Stimulated activated CD8-positive, alpha-beta memory T cell treated with anti-CD3 and anti-CD28 coated beads, Interleukin-15, amount 100 ng/mL, for 48 hours (primary cell): ENCODE results near the gene SH3BP5L.
"Not testable (repeated sequence)": the region's sequence is repeated elsewhere in the genome, so short reads cannot be mapped to it uniquely, and the experiment has no call there.

Experiments used
- DNase-seq, 2 donors: peaks; one replicate each; pipeline ENCODE4 v3.0.0-alpha.2; 2020; ENCODE audit warnings: low read depth in 2 of 2

SH3BP5L gene

DNA sequence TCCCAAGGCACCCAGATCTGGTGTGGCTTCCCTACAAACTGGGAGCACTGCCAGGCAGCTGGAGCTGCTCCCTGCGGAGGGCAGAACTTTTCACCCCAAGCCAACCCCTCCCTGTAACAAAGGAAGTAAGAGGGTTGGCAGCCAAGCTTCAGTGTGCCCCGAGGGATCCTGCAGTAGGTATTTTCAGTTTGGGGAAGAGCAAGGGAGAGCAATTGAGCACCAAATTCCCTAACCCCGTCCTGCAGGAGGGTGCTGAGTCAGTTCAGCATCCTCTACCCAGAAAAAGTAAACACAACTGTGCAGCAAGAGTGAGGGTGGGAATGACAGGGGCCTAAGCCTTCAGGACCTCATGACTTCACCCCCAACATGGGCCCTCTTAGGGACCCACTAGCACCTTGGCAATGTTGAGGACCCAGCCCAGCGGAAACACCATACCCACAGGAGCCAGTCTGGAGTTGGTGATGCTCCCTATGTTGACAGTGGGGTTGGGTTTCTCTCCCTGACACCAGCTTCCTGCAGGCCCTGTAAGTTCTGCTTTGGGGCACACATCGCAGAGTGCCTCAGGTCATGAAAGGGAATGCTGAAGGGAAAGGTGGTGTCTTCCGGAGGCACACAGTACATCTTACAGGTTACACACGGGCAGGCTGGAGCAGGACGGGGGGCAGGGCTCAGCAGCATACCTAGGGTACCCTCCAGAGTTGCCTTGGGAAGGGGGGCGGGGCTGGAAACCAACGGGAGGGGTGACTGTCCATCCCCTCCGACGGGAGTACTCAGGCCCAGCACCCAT, 14.8 kb downstream of the SH3BP5L start:
- no peak for DNase-seq

DNA sequence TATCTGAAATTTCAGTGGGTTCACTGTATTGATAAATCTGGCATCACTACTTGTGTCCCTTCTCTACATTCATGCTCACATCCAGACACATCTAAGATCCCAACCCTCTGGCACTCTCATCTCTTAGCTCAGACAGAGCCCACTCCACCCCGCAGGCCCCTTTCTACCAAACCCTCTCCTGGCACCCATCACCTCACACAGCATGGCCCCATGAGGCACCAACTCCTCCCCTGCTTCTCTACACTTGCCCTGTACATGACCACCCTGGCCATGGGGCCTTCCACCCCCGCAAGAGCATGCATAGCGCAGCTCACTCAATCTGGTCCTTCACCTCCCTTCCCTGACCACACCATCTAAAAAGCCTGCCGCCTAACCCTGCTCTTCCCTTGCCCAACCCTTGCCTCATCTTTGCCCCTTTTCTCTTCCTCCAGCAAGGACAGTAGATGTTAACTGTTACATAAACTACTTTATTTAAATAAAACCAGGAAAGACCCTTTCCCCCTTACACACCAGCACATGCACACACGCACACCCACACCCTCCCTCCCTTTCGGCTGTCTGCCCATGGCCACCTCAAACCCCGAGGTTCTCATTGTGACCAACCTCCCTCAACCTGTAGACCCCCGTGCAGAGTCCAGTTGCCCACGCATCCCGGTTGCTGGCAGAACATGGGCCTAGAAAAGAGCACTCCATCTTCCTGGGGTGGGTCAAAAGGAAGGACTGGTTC, 15.6 kb downstream of the SH3BP5L start:
- no peak for DNase-seq

DNA sequence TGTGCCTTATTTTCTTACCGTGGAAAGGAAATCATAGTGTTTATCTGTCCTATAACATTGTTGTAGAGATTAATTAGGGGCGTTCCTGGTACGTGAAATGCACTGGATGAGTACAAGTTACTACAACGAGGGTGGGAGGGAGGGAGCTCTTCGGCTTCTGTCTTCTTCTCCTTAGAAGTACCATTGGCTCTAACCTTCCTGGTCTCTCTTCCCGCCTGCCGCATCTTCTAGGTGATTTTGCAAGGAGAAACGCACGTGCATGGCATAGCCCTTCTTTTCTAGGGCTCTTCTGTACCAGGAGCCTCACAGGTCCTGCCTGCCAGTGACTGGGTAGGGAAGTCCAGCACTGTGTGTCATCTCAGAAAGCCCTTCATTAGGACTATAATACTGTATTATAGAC, 16.8 kb downstream of the SH3BP5L start:
- DNase-seq = no peak

DNA sequence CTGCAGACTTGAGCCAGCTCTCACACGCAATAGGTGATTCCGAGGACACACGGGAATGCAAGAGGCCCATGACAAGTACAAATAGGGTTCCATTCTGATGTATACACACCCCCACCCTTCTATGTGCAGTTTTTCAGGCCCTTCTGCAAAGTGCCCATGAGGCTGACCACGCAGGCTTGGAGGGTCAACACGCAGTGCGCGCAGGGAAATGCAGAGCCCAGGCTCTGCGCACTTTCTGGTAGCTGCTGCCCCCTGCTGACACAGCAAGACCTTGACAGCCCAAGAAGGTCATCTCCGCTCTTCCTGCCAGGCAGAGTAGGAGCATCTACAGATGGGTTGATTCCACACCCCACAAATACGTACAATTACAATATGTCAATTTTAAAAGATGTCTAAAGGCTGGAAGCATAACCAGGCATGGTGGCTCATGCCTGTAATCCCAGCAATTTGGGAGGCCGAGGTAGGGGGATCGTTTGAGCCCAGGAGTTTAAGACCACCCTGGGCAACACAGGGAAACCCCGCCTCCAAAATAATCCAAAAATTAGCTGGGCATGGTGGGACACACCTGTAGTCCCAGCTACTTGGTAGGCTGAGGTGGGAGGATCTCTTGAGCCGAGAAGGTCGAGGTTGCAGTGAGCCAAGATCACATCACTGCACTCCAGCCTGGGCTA, 18.5 kb downstream of the SH3BP5L start:
- peak; percentile 13 to 30 for DNase-seq

DNA sequence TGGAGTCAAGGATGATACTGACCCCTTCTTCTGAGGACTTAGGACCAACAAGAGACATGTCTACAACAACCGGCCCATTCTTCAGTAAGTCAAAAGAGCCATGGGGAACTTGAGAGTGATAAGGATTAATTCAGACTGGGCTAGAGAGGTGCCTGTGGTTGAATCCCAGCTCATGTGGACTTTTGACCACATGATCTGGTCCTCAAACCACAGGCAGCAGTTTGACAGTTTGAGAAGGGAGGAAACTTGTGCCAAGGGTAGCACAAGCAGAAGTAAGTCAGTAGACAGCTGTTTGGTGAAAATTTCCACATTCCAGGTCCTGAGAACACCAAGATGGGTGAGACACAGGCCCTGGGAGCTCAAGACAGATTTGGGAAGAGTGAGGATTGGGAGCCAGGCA, 19.8 kb downstream of the SH3BP5L start:
- DNase-seq = no peak

DNA sequence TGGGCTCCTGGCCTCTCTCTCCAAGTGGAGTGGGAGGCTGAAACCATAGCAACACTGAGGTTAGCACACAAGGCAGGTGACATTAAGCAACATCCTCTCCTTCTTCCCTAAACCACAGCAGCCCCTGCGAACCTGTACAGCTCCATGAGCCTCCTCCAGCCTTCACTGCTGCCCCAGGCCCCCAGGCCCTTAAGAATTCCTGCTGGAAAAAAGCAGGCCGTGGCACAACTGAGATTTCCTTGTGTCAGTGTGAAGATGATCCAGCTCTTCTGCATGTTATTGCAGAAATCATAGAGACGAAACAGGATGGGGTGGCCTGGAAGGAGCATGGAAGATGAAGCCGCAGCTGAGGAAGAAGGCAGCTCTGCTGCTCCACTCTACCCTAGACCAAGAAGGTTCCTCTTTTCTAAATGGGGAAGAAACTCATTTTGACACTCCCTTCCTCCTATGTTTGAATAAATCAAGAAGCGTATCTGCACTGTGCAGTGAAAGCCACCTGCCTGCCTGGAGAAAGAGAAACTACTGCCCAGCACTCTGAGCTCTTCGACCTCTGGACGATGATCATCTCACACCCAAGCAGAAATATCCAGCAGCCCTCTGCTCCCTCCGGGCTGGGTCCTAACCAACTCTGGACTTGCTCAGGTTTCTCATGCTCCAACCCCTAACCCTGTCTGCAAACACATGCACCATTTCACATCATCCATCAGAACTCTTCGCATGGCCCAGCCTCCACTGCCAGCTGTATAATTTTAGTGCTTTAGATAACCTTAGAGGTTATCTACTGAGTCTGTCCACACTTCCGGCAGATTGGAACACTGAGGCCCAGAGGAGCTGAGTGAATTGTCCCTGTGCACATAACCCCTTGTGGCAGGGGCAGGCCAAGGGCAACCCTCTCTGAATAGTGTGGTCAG, 20.7 kb downstream of the SH3BP5L start:
- no peak for DNase-seq

DNA sequence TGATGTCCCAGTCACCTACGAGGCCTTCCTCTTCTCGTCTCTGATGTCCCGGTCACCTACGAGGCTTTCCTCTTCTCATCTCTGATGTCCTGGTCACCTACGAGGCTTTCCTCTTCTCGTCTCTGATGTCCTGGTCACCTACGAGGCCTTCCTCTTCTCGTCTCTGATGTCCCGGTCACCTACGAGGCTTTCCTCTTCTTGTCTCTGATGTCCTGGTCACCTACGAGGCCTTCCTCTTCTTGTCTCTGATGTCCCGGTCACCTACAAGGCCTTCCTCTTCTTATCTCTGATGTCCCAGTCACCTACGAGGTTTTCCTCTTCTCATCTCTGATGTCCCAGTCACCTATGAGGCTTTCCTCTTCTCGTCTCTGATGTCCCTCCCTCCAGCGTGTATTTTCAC, 22.2 kb downstream of the SH3BP5L start:
- not testable (repeated sequence) for DNase-seq

DNA sequence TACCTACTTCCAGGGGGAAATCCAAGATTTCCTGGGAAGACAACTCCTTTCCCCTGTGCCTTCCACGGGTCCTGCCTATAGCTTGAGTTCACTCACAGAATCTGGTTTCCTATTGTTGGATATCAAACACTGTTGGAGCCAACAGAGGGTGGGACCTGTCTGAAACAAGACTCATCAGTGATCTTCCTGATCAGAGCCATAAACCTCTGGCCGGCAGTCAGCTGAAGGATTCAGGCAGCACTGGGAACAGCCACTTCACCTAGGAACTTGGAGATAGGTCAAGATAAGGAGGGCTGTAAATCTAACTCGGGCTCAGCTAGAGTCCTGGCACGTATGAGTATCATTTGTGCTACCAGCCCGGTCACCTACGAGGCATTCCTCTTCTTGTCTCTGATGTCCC, 23.3 kb downstream of the SH3BP5L start:
- DNase-seq = no peak

DNA sequence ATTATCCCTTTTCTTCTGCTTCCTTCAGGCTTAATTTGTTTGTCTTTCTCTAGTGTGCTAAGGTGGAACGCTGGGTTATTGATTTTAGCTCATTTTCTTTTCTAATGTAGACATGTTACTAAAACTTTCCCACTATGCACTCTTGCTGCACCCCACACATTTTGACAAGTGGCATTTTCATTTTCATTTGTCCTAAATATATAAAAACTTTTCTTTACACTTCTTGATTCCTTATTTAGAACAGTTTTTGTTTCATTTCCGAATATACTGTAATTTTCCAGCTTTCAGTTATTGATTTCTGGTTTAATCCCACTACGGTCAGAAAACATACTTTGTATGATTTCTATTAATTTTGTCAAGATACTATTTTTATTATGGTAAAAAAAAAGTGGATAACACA, 25.3 kb downstream of the SH3BP5L start:
- DNase-seq = no peak

DNA sequence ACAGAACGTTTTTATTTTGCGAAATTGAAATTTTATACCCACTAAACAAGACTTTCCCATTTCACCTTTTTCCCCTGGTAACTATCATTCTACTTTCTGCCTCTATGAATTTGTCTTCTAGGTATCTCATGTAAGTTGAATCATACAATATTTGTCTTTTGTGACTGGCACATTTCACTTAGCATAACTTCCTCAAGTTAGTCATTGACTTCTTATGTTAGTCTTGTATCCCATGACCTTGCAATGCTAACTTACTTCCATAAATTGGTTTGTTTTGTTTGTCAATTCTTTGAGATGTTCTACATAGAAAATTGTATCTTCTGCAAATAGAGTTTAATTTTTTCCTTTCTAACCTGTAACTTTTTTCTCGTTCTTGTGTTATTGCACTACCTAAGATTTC, 26.9 kb downstream of the SH3BP5L start:
- DNase-seq = no peak

DNA sequence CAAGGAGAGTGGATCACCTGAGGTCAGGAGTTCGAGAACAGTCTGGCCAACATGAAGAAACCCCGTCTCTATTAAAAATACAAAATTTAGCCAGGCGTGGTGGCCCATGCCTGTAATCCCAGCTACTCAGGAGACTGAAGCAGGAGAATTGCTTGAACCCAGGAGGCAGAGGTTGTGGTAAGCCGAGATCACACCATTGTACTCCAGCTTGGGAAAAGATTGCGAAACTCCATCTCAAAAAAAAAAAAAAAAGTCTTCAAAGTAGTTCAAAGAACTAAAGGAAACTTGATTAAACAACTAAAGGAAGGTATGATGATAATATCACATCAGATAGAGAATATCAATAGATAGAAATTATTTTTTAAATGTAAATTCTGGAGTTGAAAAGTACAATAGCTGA, 31.1 kb downstream of the SH3BP5L start:
- DNase-seq = not testable (repeated sequence)

DNA sequence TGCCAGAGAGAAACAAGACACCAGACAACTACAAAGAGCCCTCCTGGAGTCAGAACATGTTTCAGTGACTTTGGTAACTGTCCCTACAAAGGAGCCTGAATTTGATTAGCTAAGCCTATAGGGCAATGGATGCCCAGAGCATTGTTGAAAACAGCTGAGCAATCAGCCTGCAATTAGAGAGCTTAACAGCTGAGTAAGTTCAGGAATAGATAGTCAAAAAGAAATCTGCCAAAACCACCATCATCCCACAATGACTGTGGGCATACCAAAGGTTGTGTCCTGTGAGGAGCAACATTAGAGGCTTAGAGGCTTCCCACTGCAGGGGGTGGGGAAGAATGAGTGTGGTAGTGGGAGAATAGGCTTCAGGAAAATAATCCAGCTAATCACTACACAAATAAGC, 32.1 kb downstream of the SH3BP5L start:
- DNase-seq = no peak

DNA sequence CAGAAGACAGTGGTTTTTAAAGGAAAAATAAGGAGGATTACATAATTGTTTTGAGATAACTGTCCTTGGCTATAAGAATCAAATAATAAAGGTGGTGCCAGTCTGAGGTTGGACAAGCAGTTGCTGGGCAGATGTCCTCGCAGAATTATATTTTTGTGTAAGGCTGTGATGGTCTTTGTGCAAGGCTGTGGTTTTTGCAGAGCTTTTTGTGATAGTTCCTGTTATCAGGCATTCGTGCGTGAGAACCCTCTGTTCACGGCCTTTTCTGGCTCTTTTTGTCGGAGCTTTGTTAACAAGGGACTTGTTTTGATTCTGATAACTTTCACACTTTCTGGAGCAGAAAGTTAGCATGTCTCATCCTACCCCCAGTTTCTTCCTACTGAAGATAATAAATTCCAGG, 33.4 kb downstream of the SH3BP5L start:
- DNase-seq = no peak

DNA sequence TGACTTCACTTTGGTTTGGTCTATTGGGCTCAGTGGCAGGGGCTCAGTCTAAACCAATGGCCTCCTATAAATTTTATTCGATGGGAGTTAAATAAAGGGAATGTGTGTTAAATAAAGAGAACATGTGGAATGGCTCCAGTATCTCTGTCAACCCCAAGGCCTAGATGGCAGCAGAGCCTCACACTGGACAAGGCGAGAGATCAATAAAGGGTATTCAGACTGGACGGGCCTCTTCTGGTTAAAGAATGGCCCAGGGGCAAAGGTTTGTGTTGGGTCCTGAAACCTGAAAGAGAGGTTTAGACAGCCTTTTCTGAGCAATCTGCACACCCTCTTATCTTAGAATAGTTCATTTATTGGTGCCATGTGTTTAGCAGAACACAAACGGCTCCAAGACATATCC, 34.7 kb downstream of the SH3BP5L start:
- no peak for DNase-seq

DNA sequence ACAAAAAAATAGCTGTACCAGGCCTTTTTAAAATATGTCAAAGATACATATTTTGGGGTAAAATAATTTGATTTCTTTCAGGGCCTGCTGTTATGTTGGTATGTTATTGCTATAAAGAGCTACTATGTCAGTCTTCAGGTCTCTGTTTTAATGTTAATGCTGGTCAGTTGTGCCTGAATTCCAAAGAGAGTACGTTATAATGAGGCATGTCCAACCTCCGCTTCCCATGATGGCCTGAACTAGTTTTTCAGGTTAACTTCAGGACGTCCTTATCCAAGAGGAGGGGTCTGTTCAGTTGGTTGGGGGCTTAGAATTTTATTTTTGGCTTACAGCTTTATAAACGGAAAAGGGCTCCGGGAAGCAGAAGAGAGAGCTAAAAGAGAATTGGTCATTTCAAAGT, 35.3 kb downstream of the SH3BP5L start:
- DNase-seq = no peak

DNA sequence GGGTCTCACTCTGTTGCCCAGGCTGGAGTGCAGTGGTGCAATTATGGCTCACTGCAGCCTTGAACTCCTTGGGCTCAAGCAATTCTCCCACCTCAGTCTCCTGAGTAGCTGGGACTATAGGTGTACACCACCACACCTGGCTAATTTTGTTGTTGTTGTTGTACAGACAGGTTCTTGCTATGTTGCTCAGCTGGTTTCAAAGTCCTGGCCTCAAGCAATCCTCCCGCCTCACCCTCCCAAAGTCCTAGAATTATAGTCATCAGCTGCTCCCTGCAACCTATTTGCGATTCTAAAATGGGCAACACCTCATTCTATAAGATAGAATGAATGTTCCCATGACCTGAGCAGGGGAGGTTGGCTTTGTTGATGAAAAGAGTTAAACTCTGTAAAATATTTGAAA, 36.4 kb downstream of the SH3BP5L start:
- DNase-seq = not testable (repeated sequence)

DNA sequence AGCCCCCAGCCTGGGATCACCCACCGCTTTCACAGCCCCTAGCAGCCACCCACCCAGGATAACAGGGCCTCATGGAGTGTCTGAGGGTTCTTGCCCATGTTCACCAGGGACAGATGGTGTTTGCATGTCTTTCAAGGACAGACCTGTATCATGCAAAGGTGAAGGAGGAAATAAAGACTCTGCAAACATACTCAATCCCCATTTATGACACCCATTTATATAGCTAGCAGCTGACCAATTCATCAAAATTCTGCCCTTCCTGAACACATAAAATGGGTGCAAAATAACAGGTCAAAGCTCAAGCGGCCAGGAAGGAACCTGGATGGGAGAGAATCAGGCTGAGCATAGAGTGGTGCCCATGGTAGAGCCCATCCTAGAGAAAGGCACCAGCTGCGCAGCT, 37.4 kb downstream of the SH3BP5L start:
- DNase-seq = no peak

DNA sequence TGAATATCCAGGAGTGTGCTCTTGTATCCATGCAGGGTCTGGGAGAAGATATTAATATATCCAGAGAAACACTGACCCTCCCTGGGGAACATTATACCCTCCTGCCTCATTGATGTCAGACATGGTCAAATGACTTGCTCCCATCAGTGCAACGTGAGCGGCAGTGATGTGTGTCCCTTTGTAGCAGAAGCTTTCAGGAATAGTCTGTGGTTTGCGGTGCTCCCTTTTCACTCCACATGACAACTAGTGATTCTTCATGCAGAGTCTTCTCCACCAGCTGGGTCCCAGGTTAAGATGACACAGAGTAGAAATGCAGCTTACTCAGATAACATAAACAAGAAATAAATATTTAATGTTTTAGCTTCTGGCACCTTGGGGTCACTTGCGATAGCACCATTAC, 38.3 kb downstream of the SH3BP5L start:
- DNase-seq = no peak

DNA sequence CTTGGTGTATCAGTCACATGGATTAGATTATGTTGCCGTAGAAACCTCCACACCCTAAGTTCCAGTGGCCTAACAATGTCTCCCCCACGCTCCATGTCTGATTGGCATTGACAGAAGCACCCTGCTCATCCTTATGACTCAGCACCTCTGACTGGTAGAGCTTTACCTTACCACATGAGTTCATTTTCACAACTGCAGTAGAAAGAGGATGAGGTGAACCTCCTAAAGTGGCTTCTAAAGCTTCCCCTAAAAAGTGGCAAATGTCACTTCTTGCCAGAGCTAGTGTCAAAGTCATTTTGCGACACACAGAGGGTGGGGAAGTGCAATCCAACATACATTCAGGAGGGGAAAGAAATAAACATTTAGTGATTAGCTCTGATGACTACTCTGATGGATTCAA, 39.6 kb downstream of the SH3BP5L start:
- no peak for DNase-seq

DNA sequence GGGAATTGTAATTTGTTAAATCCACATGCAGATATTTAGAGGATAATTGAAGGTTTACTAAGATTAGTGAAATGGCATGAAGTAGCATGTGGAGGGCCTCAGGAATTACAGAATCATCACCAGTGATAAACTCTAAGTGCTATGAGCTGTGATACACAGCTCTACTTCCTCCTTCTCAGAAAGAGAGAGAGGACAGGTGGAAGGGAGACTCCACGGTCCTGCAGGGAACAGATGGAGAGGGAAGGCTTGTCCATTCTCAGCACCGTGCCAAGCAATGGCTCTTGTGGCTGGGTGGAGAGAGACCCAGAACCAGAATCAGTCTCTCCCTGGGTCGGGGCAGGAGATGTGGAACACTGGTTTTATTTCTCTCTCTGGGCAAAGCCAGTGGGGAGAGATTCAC, 42.3 kb downstream of the SH3BP5L start:
- DNase-seq = no peak

DNA sequence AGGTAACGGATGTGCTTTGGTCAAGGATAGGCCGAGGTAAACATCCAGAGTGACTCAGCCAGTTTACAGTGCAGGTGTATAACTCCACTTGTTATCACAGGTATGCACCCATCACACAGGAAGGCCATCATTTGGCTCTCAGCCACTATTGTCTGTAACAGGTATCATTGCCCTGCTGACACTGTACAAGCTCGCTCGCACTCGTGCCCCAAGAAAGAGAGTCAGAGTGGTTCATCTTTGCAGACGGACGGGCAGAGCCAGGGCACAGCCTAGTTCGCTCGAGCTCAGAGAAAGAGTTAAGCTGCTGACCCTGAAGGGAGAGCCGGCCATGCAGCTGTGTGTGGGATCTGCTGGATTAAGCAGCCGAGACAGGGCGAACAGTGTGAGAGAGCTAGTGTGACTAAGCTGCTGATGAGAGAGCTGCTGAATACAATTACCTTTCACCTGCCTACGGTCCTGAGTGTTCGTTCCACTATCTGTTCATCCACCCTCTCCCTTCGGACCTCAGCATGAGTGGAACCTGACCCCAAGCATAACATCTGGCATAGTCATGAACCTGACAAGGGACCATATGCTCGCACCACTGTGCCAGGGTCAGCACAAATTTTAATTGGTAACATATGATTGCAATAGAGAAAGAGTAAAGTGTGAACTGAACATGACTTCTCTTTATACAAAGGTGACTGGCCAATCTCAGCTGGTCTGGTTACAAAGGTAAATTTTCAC, 43.1 kb downstream of the SH3BP5L start:
- no peak for DNase-seq
